HepG2 (cell line): Measurements from ENCODE around the gene LSM2. TPM values are rescaled to one million over a fixed set of nuclear protein-coding genes. Genes with fewer than 3 reads are reported as not detected.
A peak's percentile ranks its signal among the peaks of the same experiment; 100 is the strongest.

Source experiments
- ESRRA ChIP-seq: sonication (generic); formaldehyde crosslinking; IDR thresholded peaks from 2 replicates; pipeline ENCODE4 v1.5.1; 2020; ENCODE audit warnings: mild to moderate bottlenecking, low read depth, missing genetic modification reagents
- KLF9 ChIP-seq: IDR thresholded peaks from 2 replicates; pipeline ENCODE4 v1.6.1; 2016; ENCODE audit warnings: low read depth
- TARDBP ChIP-seq: sonication (generic); formaldehyde crosslinking; IDR thresholded peaks from 2 replicates; pipeline ENCODE4 v1.8.0; 2022; ENCODE audit warnings: mild to moderate bottlenecking, missing genetic modification reagents
- TBP ChIP-seq: sonication (generic); formaldehyde crosslinking; IDR thresholded peaks from 2 replicates; pipeline ENCODE4 v1.5.0; 2020; ENCODE audit warnings: missing genetic modification reagents
- TCF7 ChIP-seq: sonication (generic); IDR thresholded peaks from 2 replicates; pipeline ENCODE4 v1.6.1; 2016; ENCODE audit warnings: antibody characterized with exemption, low read depth
- TP53 ChIP-seq: sonication (generic); formaldehyde crosslinking; conservative IDR thresholded peaks from 2 replicates; pipeline ENCODE4 v1.4.0; 2020; ENCODE audit warnings: missing genetic modification reagents
- ZBTB20 ChIP-seq: sonication (generic); formaldehyde crosslinking; IDR thresholded peaks from 2 replicates; pipeline ENCODE4 v1.8.1; 2023; ENCODE audit warnings: missing genetic modification reagents, low read depth, mild to moderate bottlenecking, borderline replicate concordance
- ZBTB3 ChIP-seq: sonication (generic); formaldehyde crosslinking; IDR thresholded peaks from 2 replicates; pipeline ENCODE4 v1.4.0; 2020; ENCODE audit warnings: low read depth, mild to moderate bottlenecking, moderate library complexity, missing genetic modification reagents, borderline replicate concordance
- ZNF282 ChIP-seq: fragments of 450-650 bp; IDR thresholded peaks from 2 replicates; pipeline ENCODE4 v1.6.1; 2018; ENCODE audit not compliant: partially characterized antibody
- ZNF496 ChIP-seq: sonication (generic); formaldehyde crosslinking; IDR thresholded peaks from 2 replicates; pipeline ENCODE4 v1.8.1; 2023; ENCODE audit warnings: mild to moderate bottlenecking, moderate library complexity, missing genetic modification reagents; ENCODE audit not compliant: insufficient replicate concordance
- ZNF772 ChIP-seq: sonication (generic); formaldehyde crosslinking; IDR thresholded peaks from 2 replicates; pipeline ENCODE4 v1.5.0; 2020; ENCODE audit warnings: mild to moderate bottlenecking, missing genetic modification reagents
- ZNF788 ChIP-seq: sonication (generic); formaldehyde crosslinking; IDR thresholded peaks from 2 replicates; pipeline ENCODE4 v1.5.0; 2020; ENCODE audit warnings: mild to moderate bottlenecking, missing genetic modification reagents, borderline replicate concordance
- ZNF790 ChIP-seq: sonication (generic); formaldehyde crosslinking; IDR thresholded peaks from 2 replicates; pipeline ENCODE4 v1.8.0; 2022; ENCODE audit warnings: missing genetic modification reagents, mild to moderate bottlenecking, borderline replicate concordance
- polyA plus RNA-seq, 8 experiments: library from polyadenylated mRNA; depleted of rRNA in 3 of 8; stranded (reverse) in 7 of 8; unstranded in 1 of 8; fragments of >200 nt; fragmentation: Illumina TruSeq in 4 of 8; extraction: Trizol in 4 of 8; gene quantifications; 2 replicates each; pipeline versions ENCODE4 v1.2.1 to v1.2.3, GENCODE V29; 2011 to 2016; ENCODE audit warnings: low read depth in 4 of 8, missing spikeins in 1 of 8, mixed read lengths in 1 of 8; ENCODE audit not compliant: insufficient read depth in 1 of 8
- total RNA-seq, 5 experiments: library from RNA; depleted of rRNA; stranded (reverse); fragments of >200 nt; fragmentation: Illumina TruSeq; extraction: Trizol; gene quantifications; 2 replicates each; pipeline ENCODE4 v1.2.3, GENCODE V29; 2016; ENCODE audit warnings: low read depth in 1 of 5
- TF ChIP-seq, protein P1 (sequence below): sonication (generic); formaldehyde crosslinking; IDR thresholded peaks from 2 replicates; pipeline ENCODE4 v1.8.1; 2023; ENCODE audit warnings: mild to moderate bottlenecking, inconsistent platforms, moderate library complexity, missing genetic modification reagents, borderline replicate concordance
- TF ChIP-seq, protein P2 (sequence below): sonication (generic); formaldehyde crosslinking; IDR thresholded peaks from 2 replicates; pipeline ENCODE4 v1.4.0; 2020; ENCODE audit warnings: low read depth, missing genetic modification reagents
- TF ChIP-seq, protein P3 (sequence below): sonication (generic); formaldehyde crosslinking; IDR thresholded peaks from 2 replicates; pipeline ENCODE4 v1.4.0; 2020; ENCODE audit warnings: missing genetic modification reagents, borderline replicate concordance
- TF ChIP-seq, protein P4 (sequence below): sonication (generic); formaldehyde crosslinking; IDR thresholded peaks from 2 replicates; pipeline ENCODE4 v1.9.0; 2021; ENCODE audit warnings: missing genetic modification reagents, mild to moderate bottlenecking, borderline replicate concordance

The LSM2 gene
- total and polyA plus RNA-seq, 2 of the 13 experiments (the other 11 are each of a cell fraction or from before 2014, with no cell fraction given) = 69.4 to 90.5 TPM

DNA sequence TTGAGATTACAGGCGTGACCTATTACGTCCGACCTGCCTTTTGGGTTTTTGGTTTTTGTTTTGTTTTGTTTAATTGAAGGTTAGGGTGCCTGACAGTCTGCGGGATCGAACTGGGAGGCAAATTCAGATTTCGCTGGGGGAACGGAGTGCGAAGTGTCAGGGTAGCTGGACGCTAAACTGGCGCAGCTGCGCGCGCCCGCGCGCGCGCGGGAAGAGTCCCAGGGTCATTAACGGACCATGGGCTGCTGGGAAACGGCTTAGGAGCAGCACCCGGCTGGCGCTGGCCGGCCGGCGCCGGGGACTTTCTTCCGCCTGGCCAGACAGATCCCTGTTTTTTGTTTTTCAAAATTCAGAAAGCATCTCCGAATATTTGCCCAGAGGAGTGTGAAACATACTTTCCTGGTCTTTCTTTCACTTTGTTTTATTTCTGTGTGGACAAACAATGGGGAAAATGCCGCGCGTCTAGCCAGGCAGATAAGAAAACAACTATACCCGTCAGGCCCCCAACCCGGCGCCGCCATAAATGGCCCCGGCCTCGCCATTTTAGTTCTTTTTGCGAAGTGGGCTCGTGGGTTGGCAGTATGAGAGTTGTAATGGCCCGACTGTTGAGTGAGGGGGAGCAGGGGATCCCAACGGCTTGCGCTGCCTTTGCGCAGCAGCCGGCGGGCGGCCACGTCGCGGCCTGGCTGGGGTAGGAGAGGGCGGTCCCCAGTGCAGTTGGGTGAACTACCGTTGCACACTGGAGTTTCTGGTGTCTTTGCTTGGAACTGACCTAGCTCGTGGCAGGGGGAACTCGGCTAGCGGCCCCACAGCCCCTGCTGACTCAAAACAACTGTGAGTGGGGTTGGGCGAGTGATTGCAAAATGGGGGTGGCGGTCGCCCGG, 27.8 kb upstream of the LSM2 start (continued):
- 0 out of 2 replicates have a peak, but pooled peaks have one; percentile 51 for TF ChIP-seq TP53
- peak; percentile 73; the same call in 1 of the 2 replicates for TF ChIP-seq ZNF772 (CRISPR knock-in tag)
- no peak for TF ChIP-seq ZNF790
- no peak for TF ChIP-seq TCF7
- TF ChIP-seq ZBTB3 (CRISPR knock-in tag) = no peak; the same call in none of the 2 replicates
- TF ChIP-seq, protein P1, sequence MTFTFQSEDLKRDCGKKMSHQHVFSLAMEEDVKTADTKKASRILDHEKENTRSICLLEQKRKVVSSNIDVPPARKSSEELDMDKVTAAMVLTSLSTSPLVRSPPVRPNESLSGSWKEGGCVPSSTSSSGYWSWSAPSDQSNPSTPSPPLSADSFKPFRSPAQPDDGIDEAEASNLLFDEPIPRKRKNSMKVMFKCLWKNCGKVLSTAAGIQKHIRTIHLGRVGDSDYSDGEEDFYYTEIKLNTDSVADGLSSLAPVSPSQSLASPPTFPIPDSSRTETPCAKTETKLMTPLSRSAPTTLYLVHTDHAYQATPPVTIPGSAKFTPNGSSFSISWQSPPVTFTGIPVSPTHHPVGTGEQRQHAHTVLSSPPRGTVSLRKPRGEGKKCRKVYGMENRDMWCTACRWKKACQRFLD (CRISPR knock-in tag) = peak; percentile 85; the same call in 1 of the 2 replicates
- no peak for TF ChIP-seq ZNF496 (CRISPR knock-in tag)
- TF ChIP-seq TARDBP (CRISPR knock-in tag) = peak; percentile 85
- TF ChIP-seq TBP (CRISPR knock-in tag) = no peak
- no peak; the same call in 1 of the 2 replicates for TF ChIP-seq KLF9 (CRISPR knock-in tag)
- peak; percentile 72 for TF ChIP-seq ESRRA
- peak; percentile 83; the same call in 1 of the 2 replicates for TF ChIP-seq ZNF788 (CRISPR knock-in tag)
- TF ChIP-seq, protein P2, sequence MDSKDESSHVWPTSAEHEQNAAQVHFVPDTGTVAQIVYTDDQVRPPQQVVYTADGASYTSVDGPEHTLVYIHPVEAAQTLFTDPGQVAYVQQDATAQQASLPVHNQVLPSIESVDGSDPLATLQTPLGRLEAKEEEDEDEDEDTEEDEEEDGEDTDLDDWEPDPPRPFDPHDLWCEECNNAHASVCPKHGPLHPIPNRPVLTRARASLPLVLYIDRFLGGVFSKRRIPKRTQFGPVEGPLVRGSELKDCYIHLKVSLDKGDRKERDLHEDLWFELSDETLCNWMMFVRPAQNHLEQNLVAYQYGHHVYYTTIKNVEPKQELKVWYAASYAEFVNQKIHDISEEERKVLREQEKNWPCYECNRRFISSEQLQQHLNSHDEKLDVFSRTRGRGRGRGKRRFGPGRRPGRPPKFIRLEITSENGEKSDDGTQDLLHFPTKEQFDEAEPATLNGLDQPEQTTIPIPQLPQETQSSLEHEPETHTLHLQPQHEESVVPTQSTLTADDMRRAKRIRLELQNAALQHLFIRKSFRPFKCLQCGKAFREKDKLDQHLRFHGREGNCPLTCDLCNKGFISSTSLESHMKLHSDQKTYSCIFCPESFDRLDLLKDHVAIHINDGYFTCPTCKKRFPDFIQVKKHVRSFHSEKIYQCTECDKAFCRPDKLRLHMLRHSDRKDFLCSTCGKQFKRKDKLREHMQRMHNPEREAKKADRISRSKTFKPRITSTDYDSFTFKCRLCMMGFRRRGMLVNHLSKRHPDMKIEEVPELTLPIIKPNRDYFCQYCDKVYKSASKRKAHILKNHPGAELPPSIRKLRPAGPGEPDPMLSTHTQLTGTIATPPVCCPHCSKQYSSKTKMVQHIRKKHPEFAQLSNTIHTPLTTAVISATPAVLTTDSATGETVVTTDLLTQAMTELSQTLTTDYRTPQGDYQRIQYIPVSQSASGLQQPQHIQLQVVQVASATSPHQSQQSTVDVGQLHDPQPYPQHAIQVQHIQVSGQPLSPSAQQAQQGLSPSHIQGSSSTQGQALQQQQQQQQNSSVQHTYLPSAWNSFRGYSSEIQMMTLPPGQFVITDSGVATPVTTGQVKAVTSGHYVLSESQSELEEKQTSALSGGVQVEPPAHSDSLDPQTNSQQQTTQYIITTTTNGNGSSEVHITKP (CRISPR knock-in tag) = 0 out of 2 replicates have a peak, but pooled peaks have one; percentile 32
- TF ChIP-seq, protein P3, sequence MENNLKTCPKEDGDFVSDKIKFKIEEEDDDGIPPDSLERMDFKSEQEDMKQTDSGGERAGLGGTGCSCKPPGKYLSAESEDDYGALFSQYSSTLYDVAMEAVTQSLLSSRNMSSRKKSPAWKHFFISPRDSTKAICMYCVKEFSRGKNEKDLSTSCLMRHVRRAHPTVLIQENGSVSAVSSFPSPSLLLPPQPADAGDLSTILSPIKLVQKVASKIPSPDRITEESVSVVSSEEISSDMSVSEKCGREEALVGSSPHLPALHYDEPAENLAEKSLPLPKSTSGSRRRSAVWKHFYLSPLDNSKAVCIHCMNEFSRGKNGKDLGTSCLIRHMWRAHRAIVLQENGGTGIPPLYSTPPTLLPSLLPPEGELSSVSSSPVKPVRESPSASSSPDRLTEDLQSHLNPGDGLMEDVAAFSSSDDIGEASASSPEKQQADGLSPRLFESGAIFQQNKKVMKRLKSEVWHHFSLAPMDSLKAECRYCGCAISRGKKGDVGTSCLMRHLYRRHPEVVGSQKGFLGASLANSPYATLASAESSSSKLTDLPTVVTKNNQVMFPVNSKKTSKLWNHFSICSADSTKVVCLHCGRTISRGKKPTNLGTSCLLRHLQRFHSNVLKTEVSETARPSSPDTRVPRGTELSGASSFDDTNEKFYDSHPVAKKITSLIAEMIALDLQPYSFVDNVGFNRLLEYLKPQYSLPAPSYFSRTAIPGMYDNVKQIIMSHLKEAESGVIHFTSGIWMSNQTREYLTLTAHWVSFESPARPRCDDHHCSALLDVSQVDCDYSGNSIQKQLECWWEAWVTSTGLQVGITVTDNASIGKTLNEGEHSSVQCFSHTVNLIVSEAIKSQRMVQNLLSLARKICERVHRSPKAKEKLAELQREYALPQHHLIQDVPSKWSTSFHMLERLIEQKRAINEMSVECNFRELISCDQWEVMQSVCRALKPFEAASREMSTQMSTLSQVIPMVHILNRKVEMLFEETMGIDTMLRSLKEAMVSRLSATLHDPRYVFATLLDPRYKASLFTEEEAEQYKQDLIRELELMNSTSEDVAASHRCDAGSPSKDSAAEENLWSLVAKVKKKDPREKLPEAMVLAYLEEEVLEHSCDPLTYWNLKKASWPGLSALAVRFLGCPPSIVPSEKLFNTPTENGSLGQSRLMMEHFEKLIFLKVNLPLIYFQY (CRISPR knock-in tag) = 0 out of 2 replicates have a peak, but pooled peaks have one; percentile 52
- TF ChIP-seq ZBTB20 (CRISPR knock-in tag) = no peak; the same call in 1 of the 2 replicates
- TF ChIP-seq, protein P4, sequence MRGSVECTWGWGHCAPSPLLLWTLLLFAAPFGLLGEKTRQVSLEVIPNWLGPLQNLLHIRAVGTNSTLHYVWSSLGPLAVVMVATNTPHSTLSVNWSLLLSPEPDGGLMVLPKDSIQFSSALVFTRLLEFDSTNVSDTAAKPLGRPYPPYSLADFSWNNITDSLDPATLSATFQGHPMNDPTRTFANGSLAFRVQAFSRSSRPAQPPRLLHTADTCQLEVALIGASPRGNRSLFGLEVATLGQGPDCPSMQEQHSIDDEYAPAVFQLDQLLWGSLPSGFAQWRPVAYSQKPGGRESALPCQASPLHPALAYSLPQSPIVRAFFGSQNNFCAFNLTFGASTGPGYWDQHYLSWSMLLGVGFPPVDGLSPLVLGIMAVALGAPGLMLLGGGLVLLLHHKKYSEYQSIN (CRISPR knock-in tag) = no peak
- TF ChIP-seq ZNF282 = no peak
